SU-DHL-6 (cell line): ENCODE data around the gene ZNF205.

Experiments used
- H2AFZ ChIP-seq: fragments of 200-600 bp; sonication (generic); 2 replicates; pipeline ENCODE4 v1.6.1; 2014; ENCODE audit warnings: low read depth, mild to moderate bottlenecking, moderate library complexity, mixed read lengths, antibody characterized with exemption, low read length; ENCODE audit not compliant: severe bottlenecking
- H3F3A ChIP-seq: fragments of 200-600 bp; shearing (Covaris generic); 2 replicates; pipeline ENCODE4 v1.6.0; 2016; ENCODE audit warnings: antibody characterized with exemption, mild to moderate bottlenecking; ENCODE audit not compliant: insufficient read depth
- H3K27ac ChIP-seq: fragments of 200-600 bp; sonication (generic); 2 replicates; pipeline ENCODE4 v1.5.1; 2016; ENCODE audit warnings: low read depth, mild to moderate bottlenecking, low read length, moderate library complexity, mixed read lengths
- H3K27me3 ChIP-seq: fragments of 200-600 bp; sonication (generic), shearing (Covaris generic); 2 replicates; pipeline ENCODE4 v1.6.0; 2014; ENCODE audit warnings: mild to moderate bottlenecking, low read length
- H3K36me3 ChIP-seq: fragments of 200-600 bp; sonication (generic); 2 replicates; pipeline ENCODE4 v1.6.1; 2014; ENCODE audit warnings: mild to moderate bottlenecking, low read length, mixed read lengths
- H3K4me2 ChIP-seq: fragments of 300-600, 200-600 bp; shearing (Covaris generic), sonication (generic); 2 replicates; pipeline ENCODE4 v1.6.0; 2014; ENCODE audit warnings: low read length, low read depth, mild to moderate bottlenecking; ENCODE audit not compliant: poor library complexity, severe bottlenecking
- H3K4me3 ChIP-seq: fragments of 200-600 bp; sonication (generic); 2 replicates; pipeline ENCODE4 v1.5.1; 2014; ENCODE audit warnings: antibody characterized with exemption, low read length, mild to moderate bottlenecking, mixed read lengths; ENCODE audit not compliant: insufficient read depth, poor library complexity, severe bottlenecking
- H3K79me2 ChIP-seq: fragments of 200-600 bp; sonication (generic); 2 replicates; pipeline ENCODE4 v1.6.1; 2014; ENCODE audit warnings: mild to moderate bottlenecking, low read length, moderate library complexity; ENCODE audit not compliant: insufficient read depth
- H3K9ac ChIP-seq: fragments of 200-600 bp; sonication (generic); 2 replicates; pipeline ENCODE4 v1.7.0; 2014; ENCODE audit warnings: mild to moderate bottlenecking, low read length
- H3K9me2 ChIP-seq: fragments of 200-600 bp; sonication (generic); replicated peaks from 2 replicates; pipeline ENCODE4 v1.6.1; 2014; ENCODE audit warnings: low read length; ENCODE audit not compliant: insufficient read depth
- H3K9me3 ChIP-seq: fragments of 200-600 bp; sonication (generic); 2 replicates; pipeline ENCODE4 v1.6.1; 2014; ENCODE audit warnings: low read length, mixed read lengths; ENCODE audit not compliant: insufficient read depth
- H4K20me1 ChIP-seq: fragments of 200-600 bp; sonication (generic); 2 replicates; pipeline ENCODE4 v1.6.1; 2014; ENCODE audit warnings: low read depth, mild to moderate bottlenecking, antibody characterized with exemption, low read length, moderate library complexity, mixed read lengths
- EZH2phosphoT487 ChIP-seq: fragments of 200-600 bp; sonication (generic), shearing (Covaris generic); conservative IDR thresholded peaks from 2 replicates; pipeline ENCODE4 v1.6.1; 2018; ENCODE audit warnings: mild to moderate bottlenecking, antibody characterized with exemption, low read length, moderate library complexity, mixed read lengths
- TF ChIP-seq, protein P1 (sequence below): fragments of 200-600 bp; sonication (generic); IDR thresholded peaks from one replicate; pipeline ENCODE4 v1.5.1; 2017; ENCODE audit warnings: antibody characterized with exemption, mild to moderate bottlenecking, low read length, moderate library complexity; ENCODE audit not compliant: insufficient read depth, poor library complexity, severe bottlenecking

ZNF205 gene

DNA sequence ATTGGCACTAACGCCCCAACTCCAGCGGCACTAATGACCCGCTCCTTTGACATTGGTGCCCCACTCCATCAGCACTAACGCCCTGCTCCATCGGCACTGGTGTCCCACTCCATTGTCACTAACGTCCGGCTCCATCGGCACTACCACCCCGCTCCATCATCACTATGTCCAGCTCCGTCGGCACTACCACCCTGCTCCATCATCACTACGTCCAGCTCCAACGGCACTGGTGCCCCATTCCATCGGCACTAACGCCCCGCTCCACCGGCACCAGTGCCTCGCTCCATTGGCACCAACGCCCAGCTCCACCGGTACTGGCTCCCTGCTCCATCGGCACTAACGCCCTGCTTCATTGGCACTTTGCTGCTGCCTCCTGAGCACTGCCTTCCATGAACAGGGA is 29.9 kb downstream of the ZNF205 start:
- no peaks in the 10 kb centered on the region for H3K9me2 ChIP-seq
- no peaks in the 10 kb centered on the region for H3K79me2 ChIP-seq
- H3K27me3 ChIP-seq, result no peaks in the 10 kb centered on the region
- no peak overlapping the region for H3K9ac ChIP-seq
- H3K4me2 ChIP-seq, result no peak overlapping the region
- TF ChIP-seq, protein P1, sequence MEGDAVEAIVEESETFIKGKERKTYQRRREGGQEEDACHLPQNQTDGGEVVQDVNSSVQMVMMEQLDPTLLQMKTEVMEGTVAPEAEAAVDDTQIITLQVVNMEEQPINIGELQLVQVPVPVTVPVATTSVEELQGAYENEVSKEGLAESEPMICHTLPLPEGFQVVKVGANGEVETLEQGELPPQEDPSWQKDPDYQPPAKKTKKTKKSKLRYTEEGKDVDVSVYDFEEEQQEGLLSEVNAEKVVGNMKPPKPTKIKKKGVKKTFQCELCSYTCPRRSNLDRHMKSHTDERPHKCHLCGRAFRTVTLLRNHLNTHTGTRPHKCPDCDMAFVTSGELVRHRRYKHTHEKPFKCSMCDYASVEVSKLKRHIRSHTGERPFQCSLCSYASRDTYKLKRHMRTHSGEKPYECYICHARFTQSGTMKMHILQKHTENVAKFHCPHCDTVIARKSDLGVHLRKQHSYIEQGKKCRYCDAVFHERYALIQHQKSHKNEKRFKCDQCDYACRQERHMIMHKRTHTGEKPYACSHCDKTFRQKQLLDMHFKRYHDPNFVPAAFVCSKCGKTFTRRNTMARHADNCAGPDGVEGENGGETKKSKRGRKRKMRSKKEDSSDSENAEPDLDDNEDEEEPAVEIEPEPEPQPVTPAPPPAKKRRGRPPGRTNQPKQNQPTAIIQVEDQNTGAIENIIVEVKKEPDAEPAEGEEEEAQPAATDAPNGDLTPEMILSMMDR, result no peak
- TF ChIP-seq EZH2phosphoT487, result no peak
- no peaks in the 10 kb centered on the region for H4K20me1 ChIP-seq
- H3K4me3 ChIP-seq, result no peak overlapping the region
- H3F3A ChIP-seq, result no peaks in the 10 kb centered on the region
- H3K9me3 ChIP-seq, result no peaks in the 10 kb centered on the region
- H3K36me3 ChIP-seq, result no peaks in the 10 kb centered on the region
- H3K27ac ChIP-seq, result no peak overlapping the region
- H2AFZ ChIP-seq, result no peak overlapping the region

DNA sequence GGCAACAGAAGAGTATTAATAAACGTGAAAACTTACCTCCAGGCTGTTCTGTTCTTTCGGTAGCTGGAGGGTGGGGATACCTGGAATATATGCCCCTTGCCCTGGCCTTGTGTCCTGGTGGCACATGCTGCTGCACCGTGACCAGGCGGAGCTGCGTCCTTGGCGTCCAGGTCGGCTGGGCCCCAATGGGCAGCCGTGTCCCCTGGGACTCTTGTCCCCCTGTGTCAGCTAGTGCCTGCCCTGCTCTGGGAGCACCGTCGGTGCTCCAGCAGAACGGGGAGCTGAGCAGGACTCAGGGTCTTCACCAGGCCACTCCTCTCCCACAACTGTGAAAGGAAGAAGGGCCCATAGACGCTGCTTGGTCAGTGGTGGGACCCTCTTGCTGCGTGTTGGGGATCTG is 30.4 kb downstream of the ZNF205 start:
- no peak overlapping the region for H3K9ac ChIP-seq
- H3K27ac ChIP-seq, result no peak overlapping the region
- H2AFZ ChIP-seq, result no peak overlapping the region
- H3K4me2 ChIP-seq, result no peak overlapping the region
- no peaks in the 10 kb centered on the region for H3F3A ChIP-seq
- no peaks in the 10 kb centered on the region for H3K79me2 ChIP-seq
- no peaks in the 10 kb centered on the region for H4K20me1 ChIP-seq
- no peaks in the 10 kb centered on the region for H3K27me3 ChIP-seq
- TF ChIP-seq, protein P1, result no peak
- no peak overlapping the region for H3K4me3 ChIP-seq
- H3K9me2 ChIP-seq, result no peaks in the 10 kb centered on the region
- H3K9me3 ChIP-seq, result no peaks in the 10 kb centered on the region
- H3K36me3 ChIP-seq, result no peaks in the 10 kb centered on the region

DNA sequence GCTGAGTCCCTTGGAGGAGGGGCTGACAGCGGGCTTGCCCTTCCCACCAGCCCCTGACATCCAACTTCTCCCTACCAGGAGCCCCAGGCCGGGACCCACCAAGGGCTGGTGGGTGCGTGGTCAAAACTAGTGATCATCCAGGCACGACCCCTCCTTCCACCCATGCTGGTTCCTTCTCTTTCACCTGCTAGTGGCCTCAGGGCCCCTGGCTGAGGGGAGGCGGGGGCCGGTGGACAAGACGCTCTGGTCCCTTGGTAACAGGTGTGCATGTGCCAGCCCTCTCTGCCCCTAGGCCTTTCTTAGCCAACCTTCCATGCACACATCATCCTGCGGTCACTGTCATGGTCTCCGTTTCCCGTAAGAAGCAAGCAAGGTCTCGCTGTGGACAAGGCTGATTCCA is 30.8 kb downstream of the ZNF205 start:
- Histone ChIP-seq H3K9me3 (no peaks in the 10 kb centered on the region), H2AFZ (no peak overlapping the region), H3K36me3 (no peaks in the 10 kb centered on the region), H3K9ac (no peak overlapping the region), H3K4me3 (no peak overlapping the region), H3K27me3 (no peaks in the 10 kb centered on the region), H3K9me2 (no peaks in the 10 kb centered on the region), H3K27ac (no peak overlapping the region), H3F3A (no peaks in the 10 kb centered on the region), H3K4me2 (no peak overlapping the region), H4K20me1 (no peaks in the 10 kb centered on the region), H3K79me2 (no peaks in the 10 kb centered on the region)
- no peak for TF ChIP-seq EZH2phosphoT487

DNA sequence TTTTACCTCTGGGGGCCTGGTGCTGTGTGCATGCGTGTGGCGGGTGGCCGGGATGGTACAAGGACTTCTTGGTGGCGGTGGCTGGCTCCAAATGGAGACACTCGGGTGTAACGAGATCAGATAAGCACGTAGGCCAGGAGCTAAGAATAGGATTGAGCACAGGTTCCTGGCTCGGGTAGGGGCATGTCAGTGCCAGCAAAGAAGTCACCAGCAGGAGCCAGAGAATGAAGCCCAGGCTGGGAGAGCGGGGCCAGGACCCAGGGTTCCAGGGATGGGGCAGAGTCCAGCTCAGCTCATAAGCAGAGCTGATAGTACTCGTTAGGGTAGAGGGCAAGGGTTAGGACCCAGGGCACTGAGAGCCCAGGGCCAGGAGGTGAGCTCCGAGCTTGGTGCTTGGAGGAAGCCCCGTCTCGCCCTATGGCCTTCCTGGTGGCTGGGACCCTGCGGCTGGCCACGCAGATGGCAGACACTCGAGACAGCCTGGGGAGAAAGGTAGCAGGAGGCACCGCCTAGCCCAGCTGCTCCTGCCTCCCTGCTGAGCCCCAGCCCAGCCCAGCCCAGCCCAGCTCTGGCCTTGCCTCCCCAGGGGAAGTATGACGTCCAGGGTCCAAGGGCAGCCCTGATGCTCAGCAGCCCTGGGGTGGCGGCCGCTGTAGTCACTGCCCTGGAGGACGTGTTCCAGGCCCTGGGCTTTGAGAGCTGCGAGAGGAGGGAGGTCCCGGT is 31.4 kb downstream of the ZNF205 start:
- Histone ChIP-seq H3K9ac (no peak overlapping the region), H3K79me2 (no peaks in the 10 kb centered on the region)

More for the DNA sequence above, 31.4 kb downstream of the ZNF205 start:
- no peaks in the 10 kb centered on the region for H3K9me3 ChIP-seq
- no peak overlapping the region for H2AFZ ChIP-seq
- H3K27ac ChIP-seq, result no peak overlapping the region
- no peaks in the 10 kb centered on the region for H3K27me3 ChIP-seq
- H3K4me2 ChIP-seq, result no peak overlapping the region
- no peak for TF ChIP-seq EZH2phosphoT487
- TF ChIP-seq, protein P1, result no peak
- H3F3A ChIP-seq, result no peaks in the 10 kb centered on the region
- H3K36me3 ChIP-seq, result no peaks in the 10 kb centered on the region
- no peak overlapping the region for H3K4me3 ChIP-seq
- no peaks in the 10 kb centered on the region for H3K9me2 ChIP-seq
- no peaks in the 10 kb centered on the region for H4K20me1 ChIP-seq
